GM21381 (cell line): ENCODE data around the gene PHF3.
A peak's percentile ranks its signal among the peaks of the same experiment; 100 is the strongest.

Experiments
- ATAC-seq: cut with Tn5 transposase; IDR thresholded peaks from one replicate; pipeline ENCODE4 v1.9.1; 2021; ENCODE audit warnings: mild to moderate bottlenecking, moderate library complexity; ENCODE audit not compliant: unreplicated experiment

Gene PHF3

GRCh38 chr6:63640062-63640461, 4.5 kb downstream of the PHF3 start:
- no peak for ATAC-seq

GRCh38 chr6:63643862-63644261, 8.3 kb downstream of the PHF3 start:
- ATAC-seq, result no peak

- ATAC-seq, result no peak
Measured at GRCh38 chr6:63644668-63645326, 9.2 kb downstream of the PHF3 start.

- no peak for ATAC-seq
Measured at GRCh38 chr6:63649269-63649668, 13.7 kb downstream of the PHF3 start.

GRCh38 chr6:63649847-63650265, 14.3 kb downstream of the PHF3 start:
- ATAC-seq, result no peak

- ATAC-seq, result no peak
Measured at GRCh38 chr6:63652980-63653379, 17.4 kb downstream of the PHF3 start.

- ATAC-seq, result no peak
Measured at GRCh38 chr6:63660757-63661156, 25.2 kb downstream of the PHF3 start.

- no peak for ATAC-seq
Measured at GRCh38 chr6:63661769-63662168, 26.2 kb downstream of the PHF3 start.

- ATAC-seq, result no peak
Measured at GRCh38 chr6:63663147-63663955, 27.7 kb downstream of the PHF3 start.

- ATAC-seq, result no peak
Measured at GRCh38 chr6:63663956-63664281, 28.3 kb downstream of the PHF3 start.

- ATAC-seq, result no peak
Measured at GRCh38 chr6:63671098-63671754, 35.6 kb downstream of the PHF3 start.

- no peak for ATAC-seq
Measured at GRCh38 chr6:63672582-63673129, 37.1 kb downstream of the PHF3 start.

GRCh38 chr6:63673692-63674091, 38.1 kb downstream of the PHF3 start:
- no peak for ATAC-seq

GRCh38 chr6:63674635-63675034, 39.0 kb downstream of the PHF3 start:
- ATAC-seq, result no peak

- ATAC-seq, result no peak
Measured at GRCh38 chr6:63675138-63675537, 39.5 kb downstream of the PHF3 start.

- ATAC-seq, result no peak
Measured at GRCh38 chr6:63676412-63677114, 41.0 kb downstream of the PHF3 start.

GRCh38 chr6:63677282-63677681, 41.7 kb downstream of the PHF3 start:
- no peak for ATAC-seq

- ATAC-seq, result no peak
Measured at GRCh38 chr6:63683071-63683603, 47.5 kb downstream of the PHF3 start.

GRCh38 chr6:63685446-63686379, 50.1 kb downstream of the PHF3 start:
- peak; percentile 92 for ATAC-seq

GRCh38 chr6:63689421-63689820, 53.8 kb downstream of the PHF3 start:
- no peak for ATAC-seq
